Testis (tissue), 3 donors: Measurements from ENCODE around the gene LNX2. TPM values are rescaled to one million over a fixed set of nuclear protein-coding genes. Genes with fewer than 3 reads are reported as not detected.

Experiments
- DNase-seq: peaks from one replicate; pipeline ENCODE4 v3.0.0-alpha.2; 2019
- H3K27ac ChIP-seq, 2 donors: fragments of 200-600 bp; sonication (generic); one replicate each; pipeline ENCODE4 v1.5.1; 2019
- H3K27me3 ChIP-seq: fragments of 200-600 bp; sonication (generic); one replicate; pipeline ENCODE4 v1.5.1; 2019
- H3K36me3 ChIP-seq: fragments of 200-600 bp; sonication (generic); one replicate; pipeline ENCODE4 v1.5.1; 2017; ENCODE audit warnings: low read depth; ENCODE audit errors: missing control alignments
- H3K4me1 ChIP-seq: fragments of 200-600 bp; sonication (generic); one replicate; pipeline ENCODE4 v1.5.1; 2019
- H3K4me3 ChIP-seq, 2 donors: fragments of 200-600 bp; sonication (generic); one replicate each; pipeline ENCODE4 v1.5.1; 2017 to 2019
- H3K9me3 ChIP-seq: fragments of 200-600 bp; sonication (generic); one replicate; pipeline ENCODE4 v1.5.1; 2017
- POLR2A ChIP-seq: fragments of 450-650 bp; IDR thresholded peaks from one replicate; pipeline ENCODE4 v1.6.1; 2017; ENCODE audit warnings: antibody characterized with exemption, mild to moderate bottlenecking, moderate library complexity
- WGBS, 2 donors: methylation state at CpG; one replicate each; pipeline ENCODE4 v1.1.5; 2018; 5-methylcytosine and 5-hydroxymethylcytosine counted together
- intact Hi-C: fragments of 100-400 bp; cut with DNase I; formaldehyde crosslinking; loops from one replicate; pipeline ENCODE4 v1.15.1; 2023; ENCODE audit warnings: low total_unique reads
- polyA plus RNA-seq: library from polyadenylated mRNA; stranded (reverse); fragments of 350-450 nt; fragmentation: Illumina TruSeq; extraction: RNeasy Lipid Tissue Mini Kit (QIAGEN cat#74804); gene quantifications from one replicate; pipeline ENCODE4 v1.2.3, GENCODE V29; 2014; ENCODE audit warnings: low read depth, low replicate concordance; ENCODE audit not compliant: insufficient read depth
- total RNA-seq, 2 donors: library from RNA; depleted of rRNA; stranded (reverse); fragments of >200 nt; gene quantifications; one replicate each; pipeline ENCODE4 v1.2.3, GENCODE V29; 2016
- TF ChIP-seq, protein P1 (sequence below), 3 experiments: fragments of 450-650 bp in 2 of 3; fragments of 200-600 bp in 1 of 3; sonication (generic) in 1 of 3; IDR thresholded peaks; one replicate each; pipeline ENCODE4 v1.5.1; 2016 to 2019; ENCODE audit warnings: antibody characterized with exemption in 3 of 3, mild to moderate bottlenecking in 2 of 3, moderate library complexity in 1 of 3

Gene LNX2
- total and polyA plus RNA-seq, 3 donors from 2014 or later = 22.5 to 39.6 (median 34.6) TPM

DNA sequence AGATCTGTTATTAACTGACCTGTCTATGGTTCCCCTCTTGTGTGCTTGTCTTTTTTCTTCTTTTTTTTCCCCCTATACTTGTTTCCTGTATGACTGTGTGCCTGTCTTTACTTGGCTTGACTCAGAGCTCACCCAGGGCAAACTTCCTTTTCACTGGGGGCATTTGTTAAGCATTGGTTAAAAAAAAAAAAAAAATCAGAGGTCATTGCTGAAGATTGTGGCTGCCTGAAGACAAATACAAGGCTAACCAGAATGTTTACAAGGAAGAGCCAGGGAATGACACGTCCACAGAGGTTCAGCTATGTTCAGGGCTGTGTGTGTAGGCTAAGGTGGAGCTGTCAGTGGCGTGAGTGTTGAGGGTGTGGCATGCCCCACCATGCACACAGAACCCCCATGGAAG, 47.1 kb downstream of the LNX2 start:
- no peak for DNase-seq
- H3K27me3 ChIP-seq = no peaks in the 10 kb centered on the region
- no peak overlapping the region for H3K27ac ChIP-seq
- intact Hi-C loops = no loop called here
- H3K4me3 ChIP-seq = no peak overlapping the region
- no peak for TF ChIP-seq POLR2A
- TF ChIP-seq, protein P1, sequence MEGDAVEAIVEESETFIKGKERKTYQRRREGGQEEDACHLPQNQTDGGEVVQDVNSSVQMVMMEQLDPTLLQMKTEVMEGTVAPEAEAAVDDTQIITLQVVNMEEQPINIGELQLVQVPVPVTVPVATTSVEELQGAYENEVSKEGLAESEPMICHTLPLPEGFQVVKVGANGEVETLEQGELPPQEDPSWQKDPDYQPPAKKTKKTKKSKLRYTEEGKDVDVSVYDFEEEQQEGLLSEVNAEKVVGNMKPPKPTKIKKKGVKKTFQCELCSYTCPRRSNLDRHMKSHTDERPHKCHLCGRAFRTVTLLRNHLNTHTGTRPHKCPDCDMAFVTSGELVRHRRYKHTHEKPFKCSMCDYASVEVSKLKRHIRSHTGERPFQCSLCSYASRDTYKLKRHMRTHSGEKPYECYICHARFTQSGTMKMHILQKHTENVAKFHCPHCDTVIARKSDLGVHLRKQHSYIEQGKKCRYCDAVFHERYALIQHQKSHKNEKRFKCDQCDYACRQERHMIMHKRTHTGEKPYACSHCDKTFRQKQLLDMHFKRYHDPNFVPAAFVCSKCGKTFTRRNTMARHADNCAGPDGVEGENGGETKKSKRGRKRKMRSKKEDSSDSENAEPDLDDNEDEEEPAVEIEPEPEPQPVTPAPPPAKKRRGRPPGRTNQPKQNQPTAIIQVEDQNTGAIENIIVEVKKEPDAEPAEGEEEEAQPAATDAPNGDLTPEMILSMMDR (IDR thresholded peaks at IDR 0.05) = no peak
- peaks cover under 1% of the 10 kb centered on the region for H3K4me1 ChIP-seq
- no peaks in the 10 kb centered on the region for H3K36me3 ChIP-seq
- 88% methylated on average over 2 of the region's 2 CpGs for WGBS, 2 donors
- no peaks in the 10 kb centered on the region for H3K9me3 ChIP-seq

DNA sequence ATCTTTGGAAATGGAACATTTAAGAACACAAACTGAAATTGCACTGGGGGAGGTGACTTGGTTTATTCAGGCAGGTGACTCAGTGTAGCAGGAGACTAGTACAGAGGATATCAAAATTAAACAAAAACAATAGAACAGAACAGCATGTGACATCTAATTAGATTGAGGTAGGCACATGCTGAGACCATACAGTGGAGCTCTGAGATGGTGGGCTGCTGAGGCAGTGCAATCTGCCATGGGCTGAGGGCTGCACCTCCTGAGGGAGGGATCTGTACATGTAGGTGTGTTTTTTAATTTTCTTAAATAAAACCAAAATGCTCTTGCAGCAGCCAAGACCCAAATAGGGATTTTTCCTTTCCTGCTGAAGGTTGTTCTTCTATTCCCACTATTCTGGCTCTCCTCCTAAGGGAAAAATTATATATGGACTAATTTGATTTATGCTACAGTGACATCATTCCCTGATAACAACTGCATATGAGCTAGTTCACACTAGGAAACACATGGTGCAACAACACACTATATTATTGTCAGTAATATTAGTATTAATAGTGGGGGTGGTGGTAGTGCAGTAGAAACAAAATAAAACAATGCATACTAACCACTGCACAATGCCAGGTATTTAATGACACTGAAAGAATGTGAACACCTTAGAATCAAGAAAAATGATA, 48.0 kb downstream of the LNX2 start:
- intact Hi-C loops = no loop called here
- H3K4me1 ChIP-seq = no peaks in the 10 kb centered on the region

DNA sequence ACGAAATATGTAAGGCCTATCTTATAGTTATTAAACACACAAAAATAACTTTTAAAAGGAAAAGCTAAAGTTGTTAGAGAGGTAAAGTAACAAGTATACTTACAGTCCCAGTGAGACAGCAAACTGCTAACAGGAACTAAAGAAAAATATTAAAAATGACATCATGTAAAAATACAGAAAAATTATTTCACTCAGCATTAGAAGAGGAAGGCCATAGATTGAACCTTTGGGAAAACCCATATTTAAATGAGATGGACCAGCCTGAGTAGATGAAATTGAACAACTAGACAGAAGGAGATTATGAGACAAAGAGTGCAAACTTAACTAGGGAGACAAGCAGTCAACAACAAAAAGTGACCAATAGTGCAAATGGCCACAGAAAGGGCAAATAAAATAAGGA, 49.4 kb downstream of the LNX2 start:
- no peak for DNase-seq
- H3K9me3 ChIP-seq = no peaks in the 10 kb centered on the region
- no peaks in the 10 kb centered on the region for H3K4me1 ChIP-seq
- 88 to 93% methylated on average over 1 of the region's 1 CpG for WGBS, 2 donors
- H3K36me3 ChIP-seq = no peaks in the 10 kb centered on the region
- H3K4me3 ChIP-seq = no peak overlapping the region
- no peak for TF ChIP-seq POLR2A
- TF ChIP-seq, protein P1 (IDR thresholded peaks at IDR 0.05) = no peak
- intact Hi-C loops = no loop called here
- no peaks in the 10 kb centered on the region for H3K27me3 ChIP-seq
- no peak overlapping the region for H3K27ac ChIP-seq

More for the DNA sequence above, 48.0 kb downstream of the LNX2 start:
- no peak for TF ChIP-seq POLR2A
- TF ChIP-seq, protein P1 (IDR thresholded peaks at IDR 0.05) = no peak
- H3K4me3 ChIP-seq = no peak overlapping the region
- H3K27ac ChIP-seq = no peak overlapping the region
- no peaks in the 10 kb centered on the region for H3K9me3 ChIP-seq
- DNase-seq = no peak
- no peaks in the 10 kb centered on the region for H3K36me3 ChIP-seq
- no peaks in the 10 kb centered on the region for H3K27me3 ChIP-seq

DNA sequence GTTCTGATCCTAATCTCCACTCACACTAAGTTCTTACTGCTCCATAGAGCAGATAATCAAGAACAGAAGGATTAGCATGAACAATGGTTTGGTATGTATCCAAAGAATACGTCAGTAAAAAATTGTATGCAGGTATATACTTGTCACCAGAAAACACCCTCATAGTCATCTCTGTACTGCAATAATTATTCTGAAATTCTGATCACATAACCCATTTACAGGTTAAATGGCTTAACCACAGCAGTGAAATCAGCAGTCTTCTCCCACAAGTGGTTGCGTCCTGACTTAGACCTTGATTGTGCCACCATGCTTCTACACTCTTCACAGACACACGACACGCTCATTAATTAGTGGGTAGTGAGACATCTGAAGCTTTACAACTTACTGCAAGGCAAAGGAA, 50.9 kb downstream of the LNX2 start:
- intact Hi-C loops = no loop called here
- H3K9me3 ChIP-seq = no peaks in the 10 kb centered on the region
- H3K27ac ChIP-seq = no peak overlapping the region
- no peaks in the 10 kb centered on the region for H3K36me3 ChIP-seq
- no peak for TF ChIP-seq POLR2A
- TF ChIP-seq, protein P1 (IDR thresholded peaks at IDR 0.05) = no peak
- DNase-seq = no peak
- H3K4me1 ChIP-seq = no peaks in the 10 kb centered on the region
- no peaks in the 10 kb centered on the region for H3K27me3 ChIP-seq
- H3K4me3 ChIP-seq = no peak overlapping the region
- WGBS, 2 donors = 90 to 96% methylated on average over 4 of the region's 4 CpGs

DNA sequence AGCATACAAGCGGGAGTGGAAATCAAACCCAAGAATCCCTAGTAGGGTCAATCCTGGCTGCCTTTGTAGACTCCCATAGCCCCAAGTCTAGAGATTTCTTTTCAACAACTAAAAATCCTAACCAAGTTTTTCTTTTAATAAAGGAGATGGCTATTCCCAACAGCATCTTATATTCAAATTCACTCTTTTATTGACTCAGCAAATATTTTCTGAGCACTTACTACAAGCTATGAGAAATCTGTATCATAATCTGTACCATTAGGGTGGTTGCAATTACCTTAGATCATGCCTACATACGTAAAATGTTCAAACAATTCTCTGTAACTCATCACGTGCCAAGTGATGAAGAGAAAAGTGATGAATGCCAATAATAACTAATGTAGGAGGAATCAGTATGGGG, 54.5 kb downstream of the LNX2 start:
- H3K4me3 ChIP-seq = no peak overlapping the region
- H3K4me1 ChIP-seq = no peaks in the 10 kb centered on the region
- intact Hi-C loops = no loop called here
- no peaks in the 10 kb centered on the region for H3K9me3 ChIP-seq
- DNase-seq = no peak
- H3K27ac ChIP-seq = no peak overlapping the region
- H3K36me3 ChIP-seq = no peaks in the 10 kb centered on the region
- no peaks in the 10 kb centered on the region for H3K27me3 ChIP-seq
- TF ChIP-seq, protein P1 (IDR thresholded peaks at IDR 0.05) = no peak
- TF ChIP-seq POLR2A = no peak
- 87 to 98% methylated on average over 3 of the region's 3 CpGs for WGBS, 2 donors
